Activated CD8-positive, alpha-beta T cell treated with anti-CD3 and anti-CD28 coated beads for 36 hours (primary cell): Measurements from ENCODE around the gene IL1RL2. TPM values are rescaled to one million over a fixed set of nuclear protein-coding genes. Genes with fewer than 3 reads are reported as not detected.
A peak's percentile ranks its signal among the peaks of the same experiment; 100 is the strongest.

Experiments
- ATAC-seq: fragments of 200-7000 bp; cut with Tn5 transposase; one replicate; pipeline ENCODE4 v1.10.0; 2021; ENCODE audit warnings: mild to moderate bottlenecking, moderate library complexity
- CTCF ChIA-PET: fragments of 350-600 bp; sonication (Branson Sonifier 250); formaldehyde crosslinking; loops from one replicate; lab custom pipeline; 2021; ENCODE audit warnings: antibody characterized with exemption; lab: Charles Lee
- POLR2A ChIA-PET: fragments of 350-600 bp; sonication (Branson Sonifier 250); formaldehyde crosslinking; loops from one replicate; lab custom pipeline; 2021; ENCODE audit warnings: antibody characterized with exemption; lab: Charles Lee
- DNase-seq: peaks from one replicate; pipeline ENCODE4 v3.0.0-alpha.2; 2020
- H3K27ac Mint-ChIP-seq: one replicate; pipeline ENCODE4 v1.8.0; 2021; ENCODE audit warnings: mild to moderate bottlenecking, mixed read lengths
- H3K27me3 Mint-ChIP-seq: one replicate; pipeline ENCODE4 v1.8.0; 2021; ENCODE audit warnings: mixed read lengths
- H3K36me3 Mint-ChIP-seq: one replicate; pipeline ENCODE4 v1.8.0; 2021; ENCODE audit warnings: low read depth, mixed read lengths
- H3K4me1 Mint-ChIP-seq: one replicate; pipeline ENCODE4 v1.8.0; 2021; ENCODE audit warnings: low read depth, mixed read lengths
- H3K4me3 Mint-ChIP-seq: one replicate; pipeline ENCODE4 v1.8.0; 2021; ENCODE audit warnings: mild to moderate bottlenecking, moderate library complexity, mixed read lengths
- H3K9me3 Mint-ChIP-seq: one replicate; pipeline ENCODE4 v1.8.0; 2021; ENCODE audit warnings: mixed read lengths
- intact Hi-C: fragments of 100-400 bp; cut with micrococcal nuclease; formaldehyde crosslinking; loops from one replicate; pipeline ENCODE4 v1.10.0; 2022
- total RNA-seq, 2 experiments: library from RNA; stranded (reverse); gene quantifications; one replicate each; pipeline ENCODE4 v1.2.3, GENCODE V29; 2021
- TF ChIP-seq, protein P1 (sequence below): fragments of 200-600 bp; IDR thresholded peaks from one replicate; pipeline ENCODE4 v1.8.0; 2022; ENCODE audit warnings: antibody characterized with exemption, mild to moderate bottlenecking

The IL1RL2 gene
- total RNA-seq, 2 experiments from 2014 or later, result not detected

DNA sequence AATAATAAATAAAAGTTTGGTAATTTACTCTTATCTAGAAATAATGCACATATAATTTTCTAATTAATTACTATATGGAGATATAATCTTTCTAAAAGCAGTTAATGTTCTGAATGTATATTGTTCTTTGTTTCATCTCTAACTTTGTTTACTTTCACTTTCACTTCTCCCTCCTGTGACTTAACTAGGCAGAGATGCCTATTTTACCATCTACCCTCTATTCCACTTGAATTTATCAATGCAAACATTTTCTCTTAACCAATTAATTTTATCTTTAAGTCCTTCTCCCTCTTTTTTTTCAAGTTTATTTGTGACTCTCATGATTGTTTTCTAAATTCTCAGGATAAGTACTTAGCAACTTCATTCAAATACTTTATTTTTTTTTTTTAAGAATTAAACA lies 69.5 kb downstream of the IL1RL2 start:
- H3K4me1 Mint-ChIP-seq, result peaks cover 68% of the 10 kb centered on the region
- ChIA-PET CTCF (interaction anchor here (0.7 to 3.5 kb wide), 3 partner anchors 45 to 100 kb away, joined by 3 to 14 read pairs (median 4); partner anchors contain the start of gene IL18R1), POLR2A (no interaction called here)
- DNase-seq (no peak), ATAC-seq (no peak)
- H3K27me3 Mint-ChIP-seq, result no peaks in the 10 kb centered on the region
- no peak overlapping the region for H3K4me3 Mint-ChIP-seq
- intact Hi-C loops, result loop anchor here (5.0 kb wide), 1 partner anchor 46 kb away; no protein-coding TSS in a partner anchor
- peak overlapping the region; percentile 69 for H3K27ac Mint-ChIP-seq
- TF ChIP-seq, protein P1, sequence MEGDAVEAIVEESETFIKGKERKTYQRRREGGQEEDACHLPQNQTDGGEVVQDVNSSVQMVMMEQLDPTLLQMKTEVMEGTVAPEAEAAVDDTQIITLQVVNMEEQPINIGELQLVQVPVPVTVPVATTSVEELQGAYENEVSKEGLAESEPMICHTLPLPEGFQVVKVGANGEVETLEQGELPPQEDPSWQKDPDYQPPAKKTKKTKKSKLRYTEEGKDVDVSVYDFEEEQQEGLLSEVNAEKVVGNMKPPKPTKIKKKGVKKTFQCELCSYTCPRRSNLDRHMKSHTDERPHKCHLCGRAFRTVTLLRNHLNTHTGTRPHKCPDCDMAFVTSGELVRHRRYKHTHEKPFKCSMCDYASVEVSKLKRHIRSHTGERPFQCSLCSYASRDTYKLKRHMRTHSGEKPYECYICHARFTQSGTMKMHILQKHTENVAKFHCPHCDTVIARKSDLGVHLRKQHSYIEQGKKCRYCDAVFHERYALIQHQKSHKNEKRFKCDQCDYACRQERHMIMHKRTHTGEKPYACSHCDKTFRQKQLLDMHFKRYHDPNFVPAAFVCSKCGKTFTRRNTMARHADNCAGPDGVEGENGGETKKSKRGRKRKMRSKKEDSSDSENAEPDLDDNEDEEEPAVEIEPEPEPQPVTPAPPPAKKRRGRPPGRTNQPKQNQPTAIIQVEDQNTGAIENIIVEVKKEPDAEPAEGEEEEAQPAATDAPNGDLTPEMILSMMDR, result no peak
- peaks cover 12% of the 10 kb centered on the region for H3K9me3 Mint-ChIP-seq
- H3K36me3 Mint-ChIP-seq, result peaks cover 6% of the 10 kb centered on the region

DNA sequence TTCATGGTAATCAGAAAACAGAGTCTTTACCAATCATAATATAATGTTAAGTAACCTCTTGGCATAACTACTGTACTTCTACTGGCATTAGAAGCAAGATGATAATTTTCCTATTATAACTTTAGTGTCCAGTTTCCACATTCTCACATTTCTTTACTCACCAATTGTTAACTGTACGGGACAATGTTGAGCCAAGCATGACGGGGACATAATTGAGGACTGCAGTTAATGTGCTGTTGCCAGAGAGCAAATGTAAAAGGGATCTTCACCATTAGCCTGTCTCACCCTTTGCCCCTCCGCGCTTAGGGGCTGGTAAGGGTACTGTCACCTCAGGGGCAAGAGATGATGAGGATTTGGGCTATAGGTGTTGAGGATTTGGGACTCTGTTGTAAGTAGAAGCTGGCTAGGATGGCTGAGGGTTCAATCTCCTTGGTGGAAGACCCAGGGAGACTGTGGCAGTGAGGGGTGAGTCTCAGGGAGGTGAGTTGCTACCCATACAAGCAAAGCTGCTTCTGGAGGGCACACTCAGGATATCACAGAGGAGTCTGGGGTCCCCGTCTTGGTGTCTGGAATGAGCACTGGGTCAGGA lies 70.1 kb downstream of the IL1RL2 start:
- Mint-ChIP-seq H3K27me3 (no peaks in the 10 kb centered on the region), H3K4me3 (no peak overlapping the region), H3K4me1 (peaks cover 62% of the 10 kb centered on the region), H3K27ac (peak overlapping the region; percentile 95), H3K36me3 (peaks cover 6% of the 10 kb centered on the region), H3K9me3 (peaks cover 12% of the 10 kb centered on the region)
- CTCF ChIA-PET, result interaction anchor here (0.7 to 3.5 kb wide), 6 partner anchors 16 to 186 kb away, joined by 3 to 14 read pairs (median 4); partner anchors contain the start of gene IL18R1
- DNase-seq (no peak), ATAC-seq (no peak)
- intact Hi-C loops, result loop anchor here (5.0 kb wide), 1 partner anchor 45 kb away; no protein-coding TSS in a partner anchor
- POLR2A ChIA-PET, result no interaction called here
- TF ChIP-seq, protein P1, result no peak

DNA sequence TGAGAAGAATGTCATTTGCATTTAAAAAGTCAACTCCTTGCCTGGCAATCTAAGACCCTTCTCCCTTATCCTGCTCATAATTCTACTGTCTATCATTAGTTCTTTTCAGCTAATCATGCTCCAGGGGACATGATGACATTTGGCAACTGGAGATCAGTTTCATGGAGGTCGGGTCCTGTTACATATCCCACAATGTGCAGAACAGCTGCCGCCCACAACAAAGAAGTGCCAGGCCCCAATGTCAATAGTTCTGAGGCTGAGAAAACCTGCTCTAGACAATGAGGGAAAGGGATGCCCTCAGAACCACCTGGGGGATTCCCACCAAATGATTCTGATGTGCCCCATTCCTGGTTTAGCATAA lies 71.2 kb downstream of the IL1RL2 start:
- intact Hi-C loops, result loop anchor here (5.0 kb wide), 1 partner anchor 44 kb away; no protein-coding TSS in a partner anchor
- ChIA-PET POLR2A (interaction anchor here (1.6 to 2.0 kb wide), 2 partner anchors 18 to 98 kb away, joined by 5 to 7 read pairs; partner anchors contain the start of gene IL18R1), CTCF (interaction anchor here (0.8 to 3.5 kb wide), 7 partner anchors 17 to 238 kb away, joined by 3 to 14 read pairs (median 5); no protein-coding TSS in a partner anchor)
- Mint-ChIP-seq H3K4me1 (peaks cover 52% of the 10 kb centered on the region), H3K9me3 (peaks cover 10% of the 10 kb centered on the region), H3K4me3 (no peak overlapping the region), H3K27ac (peak overlapping the region; percentile 95), H3K36me3 (peaks cover 6% of the 10 kb centered on the region), H3K27me3 (no peaks in the 10 kb centered on the region)
- TF ChIP-seq, protein P1, result no peak
- DNase-seq, result peak; percentile 34
- ATAC-seq, result no peak

DNA sequence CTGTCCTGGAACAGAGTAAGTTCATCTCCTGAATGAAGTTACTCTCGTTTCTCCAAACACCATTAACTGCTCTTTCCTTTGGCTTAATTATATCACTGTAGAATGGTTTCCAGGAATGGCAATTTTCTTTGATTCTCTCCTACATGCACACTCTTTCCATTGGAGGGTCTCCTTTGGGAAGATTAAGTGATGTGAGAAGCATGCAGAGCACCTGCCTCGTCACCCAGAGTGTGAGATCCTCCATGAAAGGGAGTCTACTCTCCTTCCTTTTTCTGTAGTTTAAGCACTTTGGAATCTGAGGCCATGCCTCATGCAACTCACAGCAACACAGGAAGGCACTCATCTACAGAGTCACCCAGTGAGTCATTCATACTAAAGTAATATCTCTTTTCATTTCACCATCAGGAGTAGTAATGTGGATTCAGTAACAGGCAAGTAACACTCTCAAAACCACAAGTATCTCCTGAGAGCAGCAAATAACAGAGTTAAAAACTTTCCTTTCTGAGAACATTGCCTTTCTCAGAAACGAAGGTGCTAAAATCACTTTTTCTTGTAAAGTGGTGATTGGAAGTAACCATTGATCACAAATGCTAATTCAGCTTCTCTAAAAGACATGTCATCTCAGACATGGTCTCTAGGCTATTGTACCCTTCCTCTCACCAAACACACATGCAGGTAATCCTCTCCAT lies 71.7 kb downstream of the IL1RL2 start:
- POLR2A ChIA-PET, result interaction anchor here (0.6 to 2.0 kb wide), 6 partner anchors 11 to 110 kb away, joined by 3 to 7 read pairs (median 4); partner anchors contain the start of gene IL18R1
- H3K27me3 Mint-ChIP-seq, result no peaks in the 10 kb centered on the region
- peak overlapping the region; percentile 95 for H3K27ac Mint-ChIP-seq
- peaks cover 48% of the 10 kb centered on the region for H3K4me1 Mint-ChIP-seq
- peak; percentile 92 for ATAC-seq
- CTCF ChIA-PET, result interaction anchor here (0.9 to 3.5 kb wide), 6 partner anchors 18 to 238 kb away, joined by 4 to 14 read pairs (median 6); no protein-coding TSS in a partner anchor
- H3K9me3 Mint-ChIP-seq, result peaks cover 10% of the 10 kb centered on the region
- DNase-seq, result peak; percentile 62
- no peak overlapping the region for H3K4me3 Mint-ChIP-seq
- TF ChIP-seq, protein P1, result no peak
- peaks cover 6% of the 10 kb centered on the region for H3K36me3 Mint-ChIP-seq
- intact Hi-C loops, result loop anchor here (5.0 kb wide), 1 partner anchor 44 kb away; no protein-coding TSS in a partner anchor
